ENCODE data around the gene CASP7. TPM values are rescaled to one million over a fixed set of nuclear protein-coding genes. Genes with fewer than 3 reads are reported as not detected.

CASP7 gene
- total RNA-seq, 1 experiment from 2014 or later, result 4.7 TPM

Small RNA genes within 50 kb of the gene (microRNA-seq; reads per million reads assigned to microRNA genes)
- gene MIR4483 (ENCODE audit: borderline number of aligned reads), result not detected

Other genes with a start within 250 kb of the CASP7 start
- gene HABP2, start 126.9 kb upstream of the CASP7 start, total RNA-seq (2021), result 0.09 to 0.18 TPM (median 0.09 TPM) in 3 replicates
- not detected in 3 replicates for gene NRAP, start 15.9 kb upstream of the CASP7 start, total RNA-seq (2021)
- gene PLEKHS1, start 71.8 kb downstream of the CASP7 start, total RNA-seq (2021), result not detected in 3 replicates
- 10.5 to 11.8 TPM (median 11.3 TPM) in 3 replicates for gene DCLRE1A, start 174.2 kb downstream of the CASP7 start, total RNA-seq (2021)
- 37.9 to 40.7 TPM (median 38.4 TPM) in 3 replicates for gene NHLRC2, start 174.7 kb downstream of the CASP7 start, total RNA-seq (2021)